NCI-H69 (cell line): Measurements from ENCODE around the gene KLRF1.
"Not testable (repeated sequence)": the region's sequence is repeated elsewhere in the genome, so short reads cannot be mapped to it uniquely, and the experiment has no call there.

Source experiments
- DNase-seq: peaks from one replicate; lab custom pipeline; 2025; lab: John Stamatoyannopoulos, UW

The KLRF1 gene

DNA sequence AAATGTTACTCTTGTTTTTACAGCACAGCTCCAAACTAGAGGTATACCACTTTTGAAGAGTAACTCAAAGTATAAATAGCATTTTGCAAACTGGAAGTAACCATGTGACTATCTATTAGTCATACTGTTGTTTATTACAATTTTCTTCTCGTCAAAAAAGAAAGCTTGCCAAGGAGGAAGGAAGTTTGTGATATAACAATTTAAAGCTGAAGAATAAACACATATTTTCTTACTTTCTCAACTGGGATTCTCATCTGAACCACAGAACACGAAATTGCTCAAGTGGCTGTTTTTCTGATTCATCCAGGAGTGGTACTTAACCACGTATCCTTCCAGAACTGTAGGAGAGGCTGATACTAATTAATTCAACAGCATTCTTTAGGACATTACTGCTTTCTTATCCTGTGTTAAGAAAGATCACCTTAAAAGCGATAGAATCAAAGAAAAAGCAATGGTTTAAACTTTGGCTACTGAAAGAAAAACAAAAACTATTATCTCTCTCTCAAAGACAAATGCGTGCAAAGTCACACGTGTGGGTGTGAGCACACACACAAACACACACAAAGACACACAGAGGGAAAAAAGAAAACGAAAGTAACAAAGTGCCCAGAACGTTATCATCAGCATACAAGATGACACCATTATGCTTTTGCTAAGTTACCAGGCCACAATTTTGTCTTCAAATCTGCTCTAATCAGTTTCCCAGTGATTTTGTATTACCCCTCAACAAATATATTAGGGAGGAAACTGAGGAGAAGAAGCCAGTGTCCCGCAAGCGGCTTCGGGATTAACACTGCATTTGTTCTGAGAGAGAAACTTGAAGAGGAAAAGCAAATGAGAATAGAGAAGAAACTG, 42.3 kb downstream of the KLRF1 start, which contains the start of gene CLEC2B:
TSS of gene CLEC2B (minus strand) at position 48 of the 855 bp plus-strand sequence.
- DNase-seq = no peak

DNA sequence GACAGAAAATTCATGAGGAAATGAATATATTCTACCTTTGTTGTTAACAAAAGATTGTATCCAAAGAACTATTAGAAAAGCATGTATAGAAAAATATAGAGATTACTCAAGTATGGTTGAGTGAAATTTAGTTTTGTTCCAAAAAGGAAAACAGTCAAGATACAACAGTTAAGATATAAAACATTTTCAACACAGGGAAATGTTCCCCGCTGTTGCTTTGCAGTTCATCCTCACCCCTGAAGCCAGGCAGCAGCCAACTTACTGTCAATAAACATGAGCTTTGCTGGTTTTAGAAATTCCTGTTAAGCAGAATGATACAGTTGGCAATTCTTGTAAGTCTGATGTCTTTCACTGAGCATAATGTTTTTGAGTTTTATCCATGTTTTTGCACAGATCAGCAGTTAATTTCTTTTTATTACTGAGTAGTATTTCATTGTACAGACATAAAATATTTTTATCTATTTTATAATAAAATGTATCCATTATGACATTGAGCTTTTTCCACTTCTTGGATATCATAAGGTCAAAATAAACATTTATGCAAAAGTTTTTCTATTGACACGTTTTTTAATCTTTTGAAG, 43.1 kb downstream of the KLRF1 start:
- no peak for DNase-seq

DNA sequence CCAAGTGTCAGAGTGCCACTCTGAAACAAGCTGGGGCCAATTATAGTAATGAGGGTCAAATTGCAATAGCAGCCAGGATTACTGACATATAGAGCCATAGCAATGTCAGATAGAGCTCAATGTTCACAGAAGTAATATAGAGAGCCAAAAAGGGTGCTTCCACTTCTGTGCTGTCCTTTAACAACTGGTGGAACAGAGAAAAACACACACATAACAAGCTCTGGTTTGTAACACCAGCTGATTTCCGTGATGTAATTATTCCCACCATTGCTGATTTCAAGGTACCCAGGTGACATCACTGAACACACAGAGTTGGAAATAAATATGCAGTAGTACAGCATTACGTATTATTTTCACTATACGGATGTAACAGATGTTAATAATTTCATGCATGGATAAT, 44.9 kb downstream of the KLRF1 start:
- DNase-seq = no peak

DNA sequence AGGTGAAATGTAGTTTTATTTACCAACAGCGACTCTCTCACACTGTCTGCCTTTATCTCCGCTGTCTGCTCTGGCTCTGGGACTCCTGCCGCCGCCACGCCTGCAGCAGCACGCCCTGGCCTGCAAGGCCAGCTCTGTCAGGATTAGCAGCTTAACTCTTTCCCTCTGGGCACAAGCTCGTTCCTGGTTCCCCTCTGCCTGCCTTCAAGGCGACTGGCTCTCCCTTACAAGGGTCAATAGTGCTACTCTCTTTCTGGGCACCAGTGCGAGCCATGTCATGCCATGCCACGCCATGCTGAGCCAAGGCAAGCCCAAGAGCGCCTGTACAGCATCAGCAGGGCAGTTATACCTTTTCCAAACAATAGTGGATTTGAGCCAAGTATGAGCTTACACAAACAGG, 45.5 kb downstream of the KLRF1 start:
- DNase-seq = no peak

DNA sequence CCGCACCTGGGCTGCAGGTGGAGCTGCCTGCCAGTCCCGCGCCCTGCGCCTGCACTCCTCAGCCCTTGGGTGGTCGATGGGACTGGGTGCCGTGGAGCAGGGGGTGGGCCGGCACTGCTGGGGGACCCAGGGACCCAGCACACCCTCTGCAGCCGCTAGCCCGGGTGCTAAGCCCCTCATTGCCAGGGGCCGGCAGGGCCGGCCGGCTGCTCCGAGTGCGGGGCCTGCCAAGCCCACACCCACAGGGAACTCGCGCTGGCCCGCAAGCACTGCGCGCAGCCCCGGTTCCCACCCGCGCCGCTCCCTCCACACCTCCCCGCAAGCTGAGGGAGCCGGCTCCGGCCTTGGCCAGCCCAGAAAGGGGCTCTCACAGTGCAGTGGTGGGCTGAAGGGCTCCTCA, 48.8 kb downstream of the KLRF1 start:
- not testable (repeated sequence) for DNase-seq

DNA sequence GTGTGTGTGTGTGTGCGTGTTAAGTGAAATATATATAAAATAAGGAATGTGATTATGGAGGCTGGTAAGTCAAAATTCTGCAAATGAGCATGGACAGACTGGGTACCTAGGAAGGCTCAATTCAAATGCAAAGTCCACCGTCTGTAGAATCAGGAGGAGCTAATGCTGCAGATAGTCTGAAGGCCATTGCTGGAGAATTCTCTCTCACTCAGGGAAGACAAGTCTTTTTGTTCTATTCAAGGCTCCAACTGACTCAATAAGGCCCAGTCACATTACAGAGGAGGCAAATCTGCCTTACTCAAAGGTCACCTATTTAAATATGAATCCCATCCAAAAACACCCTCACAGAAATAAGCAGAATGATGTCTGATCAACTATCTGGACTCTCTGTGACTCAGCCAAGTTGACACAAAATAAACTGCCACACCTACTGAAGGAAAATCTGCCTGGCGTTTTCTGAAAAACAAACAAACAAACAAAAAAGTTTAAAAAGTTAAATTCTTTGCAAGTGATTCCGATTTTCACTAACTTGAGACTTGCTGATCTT, 53.3 kb downstream of the KLRF1 start:
- no peak for DNase-seq

DNA sequence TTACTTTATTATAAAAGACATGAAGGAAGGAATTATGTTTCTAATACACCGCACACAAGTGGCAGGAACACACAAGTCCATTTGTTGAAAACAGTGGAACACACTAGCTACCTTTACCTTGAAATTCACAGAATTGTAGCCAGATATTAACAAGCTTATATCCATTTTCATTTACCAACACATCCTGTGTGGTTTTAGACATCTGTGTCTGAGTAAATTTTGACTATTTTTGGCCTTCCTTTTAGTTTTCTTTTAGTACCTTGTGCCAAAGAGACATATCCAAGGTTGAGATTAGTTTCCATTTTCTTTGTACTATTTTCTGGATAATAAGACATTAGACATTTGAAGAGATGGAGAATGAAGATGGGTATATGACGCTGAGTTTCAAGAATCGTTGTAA, 54.0 kb downstream of the KLRF1 start, which contains the start of gene KLRF2:
TSS of gene KLRF2 (plus strand) at position 244 of the 400 bp plus-strand sequence. CDS start at position 351, 107 bp downstream.
- DNase-seq = no peak

DNA sequence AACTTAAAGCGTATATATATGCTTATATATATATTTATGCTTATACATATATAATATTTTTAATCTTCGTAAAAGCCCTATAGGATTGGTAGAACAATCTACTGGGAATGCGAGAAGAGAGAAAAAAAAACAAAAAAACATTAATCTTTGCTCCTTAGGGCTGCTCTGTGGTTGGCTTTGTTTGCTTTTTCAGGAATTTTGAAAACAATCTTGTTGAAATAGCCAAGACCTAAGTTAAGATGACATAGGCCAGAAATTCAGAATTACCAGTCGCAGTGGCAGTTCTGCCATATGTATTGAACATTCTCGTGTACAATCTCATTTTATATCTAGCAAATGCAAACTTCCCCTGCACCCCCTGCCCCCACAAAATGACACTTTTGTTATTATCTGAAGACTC, 54.7 kb downstream of the KLRF1 start:
- no peak for DNase-seq

DNA sequence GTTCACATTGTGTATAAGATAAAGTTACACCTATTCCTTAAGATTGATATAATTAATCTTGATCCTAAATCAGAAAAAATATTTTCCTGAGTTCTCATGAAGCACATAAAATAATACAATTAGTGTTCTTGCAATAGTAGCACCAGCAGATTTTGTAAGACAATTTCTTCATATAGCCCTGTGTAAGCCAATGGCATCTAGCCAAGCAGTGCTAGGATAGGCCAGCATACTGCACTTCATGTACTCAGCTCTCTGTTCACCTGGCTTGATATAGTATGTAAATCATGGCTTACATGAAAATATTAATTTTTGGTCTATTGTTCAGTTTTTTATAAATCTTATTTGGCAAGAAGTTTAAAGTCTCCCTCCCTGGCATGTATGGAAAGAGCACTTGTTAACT, 55.9 kb downstream of the KLRF1 start:
- DNase-seq = no peak

DNA sequence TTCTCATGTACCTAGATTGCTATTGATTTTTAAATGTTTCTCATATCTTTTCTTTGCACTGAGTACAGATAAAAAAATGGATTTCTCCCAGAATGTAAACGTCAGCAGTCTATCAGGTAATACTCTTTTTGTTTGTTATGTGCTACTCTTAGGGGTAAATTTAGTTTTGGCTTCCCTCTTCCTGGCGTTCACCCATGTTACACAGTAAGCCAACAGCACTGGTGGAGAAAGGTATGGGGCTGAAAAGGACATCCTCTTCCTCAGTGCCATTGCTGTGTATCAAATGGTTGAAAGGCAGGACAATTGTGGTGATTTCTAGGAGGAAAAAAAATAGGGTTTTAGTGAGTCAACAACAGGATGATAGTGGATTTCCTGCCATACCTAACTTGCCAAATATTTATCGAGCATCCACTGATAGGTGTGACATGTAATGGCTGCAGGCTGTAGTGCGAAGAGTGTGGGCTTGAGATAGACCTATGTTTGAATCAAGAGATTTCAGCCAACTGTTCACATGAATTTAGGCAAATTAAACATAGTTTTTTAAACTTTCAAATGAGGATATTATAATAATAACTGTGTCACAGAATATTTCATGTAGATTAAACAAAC, 61.5 kb downstream of the KLRF1 start:
- DNase-seq = no peak
